Stimulated activated CD4-positive, alpha-beta T cell treated with anti-CD3 and anti-CD28 coated beads, Interleukin-2, amount 100 ng/mL, for 24 hours (primary cell): ENCODE data around the gene MET.
"Not testable (repeated sequence)": the region's sequence is repeated elsewhere in the genome, so short reads cannot be mapped to it uniquely, and the experiment has no call there.

Experiments used
- DNase-seq, 2 donors: peaks; one replicate each; pipeline ENCODE4 v3.0.0-alpha.2; 2020

MET gene

DNA sequence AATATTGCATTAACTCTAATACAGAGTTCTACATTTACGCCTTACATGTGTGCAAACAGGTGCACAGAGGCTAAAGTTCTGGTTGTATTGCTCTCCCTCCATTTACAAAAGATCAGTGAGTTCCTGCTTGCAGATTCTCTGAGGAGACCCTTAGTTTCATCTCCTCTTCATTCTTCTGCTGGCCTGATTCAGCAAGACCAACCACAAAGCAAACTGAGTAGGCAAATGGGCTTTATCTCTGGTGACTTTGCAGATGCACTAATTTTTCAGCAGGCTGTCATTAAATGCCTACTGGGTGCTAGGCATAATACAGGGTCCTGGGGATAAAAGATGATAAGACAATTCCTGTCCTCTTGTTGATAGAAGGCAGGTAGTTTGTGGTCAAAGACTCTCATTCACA, 56.4 kb downstream of the MET start:
- no peak for DNase-seq

DNA sequence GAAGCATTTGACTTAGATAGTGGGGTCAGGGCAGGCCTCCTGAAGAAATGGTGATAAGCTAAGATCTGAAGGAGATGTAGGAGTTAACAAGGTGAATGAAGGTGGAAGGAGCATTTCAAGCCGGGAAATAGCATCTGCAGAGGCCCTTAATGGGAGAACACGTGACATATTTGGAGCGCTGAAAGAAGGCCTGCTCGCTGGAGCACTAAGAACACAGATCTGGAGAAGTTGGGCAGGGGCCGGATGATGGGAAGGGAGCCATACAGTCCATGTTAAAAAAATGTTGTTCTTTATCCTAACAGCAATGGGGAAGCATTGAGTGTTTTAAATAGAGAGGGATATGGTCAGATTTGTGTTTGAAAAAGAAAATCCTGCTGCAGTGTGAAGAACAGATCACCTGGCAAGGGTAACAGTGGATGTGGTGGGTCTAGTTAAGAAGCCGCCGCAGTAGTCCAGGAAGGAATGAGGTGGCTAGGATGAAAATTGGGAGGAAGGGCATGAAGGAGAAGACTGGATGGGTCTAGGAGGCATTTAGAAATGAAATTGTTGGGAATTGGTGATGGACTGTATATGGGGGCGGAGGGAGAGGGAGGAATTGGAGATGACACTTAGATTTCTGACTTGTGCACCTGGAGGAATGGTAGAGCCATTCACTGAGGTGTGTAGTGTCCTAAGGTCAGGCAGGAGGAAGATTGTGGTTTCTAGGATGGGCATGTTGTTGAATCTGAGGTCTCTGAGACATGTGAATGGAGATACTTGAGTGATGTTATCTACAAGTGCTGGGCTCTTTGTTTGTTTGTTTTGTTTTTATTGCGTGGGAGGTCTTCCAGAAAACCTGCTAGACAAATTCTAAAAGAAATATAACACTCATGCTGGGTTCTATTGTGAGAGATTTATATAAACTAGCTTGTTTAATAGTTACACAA, 58.4 kb downstream of the MET start:
- DNase-seq: no peak

DNA sequence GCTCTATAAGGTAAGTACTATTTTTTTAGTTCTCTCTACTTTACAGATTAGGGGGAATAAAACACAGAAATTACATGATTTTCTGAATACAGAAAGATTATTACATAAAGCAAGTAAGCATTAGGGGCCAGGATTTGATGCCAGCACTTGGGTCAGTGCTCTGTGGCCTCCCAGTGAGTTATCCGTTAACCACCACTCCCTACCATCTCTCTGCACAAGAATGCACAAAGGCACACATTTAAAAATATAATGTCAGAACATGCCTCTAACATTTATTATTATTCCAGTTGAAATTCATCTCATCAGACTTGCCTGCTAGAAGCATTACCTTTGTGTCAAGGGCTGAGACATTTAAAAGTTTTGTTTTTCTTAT, 59.0 kb downstream of the MET start:
- DNase-seq: no peak

DNA sequence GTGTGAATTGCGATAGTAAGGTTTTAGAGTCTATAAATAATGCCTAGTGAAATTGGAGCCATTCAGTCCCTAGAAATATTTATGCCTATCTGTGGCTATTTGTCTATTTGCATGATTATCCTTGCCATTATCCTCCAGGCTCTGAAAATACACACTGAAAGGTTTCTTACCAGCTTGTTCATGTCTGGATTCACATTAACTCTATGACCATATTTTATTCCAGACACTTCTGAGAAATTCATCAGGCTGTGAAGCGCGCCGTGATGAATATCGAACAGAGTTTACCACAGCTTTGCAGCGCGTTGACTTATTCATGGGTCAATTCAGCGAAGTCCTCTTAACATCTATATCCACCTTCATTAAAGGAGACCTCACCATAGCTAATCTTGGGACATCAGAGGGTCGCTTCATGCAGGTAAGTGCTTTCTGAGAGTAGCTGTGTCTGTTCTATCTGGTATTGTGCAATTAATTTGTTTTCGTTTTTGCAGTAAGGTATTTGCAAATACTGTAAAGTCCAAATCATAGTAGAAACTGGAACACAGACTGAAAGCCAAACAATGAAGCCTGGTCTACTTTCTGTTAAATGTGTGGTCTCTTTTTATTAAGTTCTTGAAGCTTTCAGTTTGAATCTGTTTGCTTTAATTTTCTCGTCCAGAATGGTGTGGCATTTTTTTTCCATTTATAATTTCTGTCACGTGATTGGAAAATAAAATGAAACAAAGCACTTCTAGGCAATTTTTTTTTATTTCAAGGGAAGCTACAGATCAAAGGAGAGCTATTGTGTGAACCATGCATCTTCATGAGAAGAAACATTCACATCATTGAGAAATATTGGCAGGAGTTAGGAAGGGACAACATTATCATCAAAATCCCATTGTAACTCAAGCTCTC, 59.7 kb downstream of the MET start:
- DNase-seq: no peak

DNA sequence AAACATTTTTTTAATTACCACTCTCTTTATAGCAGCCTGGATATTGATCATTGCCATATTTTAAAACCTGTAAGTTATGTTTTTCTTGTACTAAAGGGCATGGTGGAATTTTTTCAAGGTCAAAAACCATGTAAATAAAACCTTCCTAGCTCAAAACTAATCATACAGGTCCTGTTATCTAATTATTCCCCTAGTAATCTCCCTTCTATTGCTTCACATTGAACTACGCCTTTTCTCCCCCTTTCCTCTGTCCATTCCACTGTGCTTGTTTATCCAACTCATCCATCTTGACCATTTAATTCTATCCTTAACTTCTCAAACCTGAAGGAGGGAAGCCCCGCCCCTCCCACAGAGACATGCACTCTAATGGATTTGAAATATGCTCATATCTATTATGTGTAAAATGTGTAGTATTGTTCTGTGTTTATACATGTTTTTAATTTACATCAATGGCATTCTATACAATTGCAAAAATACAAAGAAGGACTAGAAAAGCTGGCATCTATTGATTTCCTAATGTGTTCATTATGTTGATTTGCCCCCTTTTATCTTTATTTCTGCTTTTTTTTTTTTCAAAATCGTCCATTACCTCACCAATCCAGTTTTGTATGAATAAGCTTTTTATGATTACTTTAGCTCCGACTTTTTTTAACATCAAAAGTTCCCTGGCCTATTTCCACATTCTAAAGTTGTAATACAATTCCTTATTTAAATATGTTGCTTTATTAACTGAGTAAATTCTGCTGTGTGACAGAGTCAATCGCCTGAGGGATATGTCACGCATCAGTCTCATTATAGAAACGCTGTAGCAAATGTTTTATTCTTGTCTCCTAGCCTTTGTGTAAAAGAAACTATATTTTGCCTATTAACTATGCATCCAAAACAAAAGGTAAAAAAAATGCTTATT, 61.0 kb downstream of the MET start:
- DNase-seq: no peak

DNA sequence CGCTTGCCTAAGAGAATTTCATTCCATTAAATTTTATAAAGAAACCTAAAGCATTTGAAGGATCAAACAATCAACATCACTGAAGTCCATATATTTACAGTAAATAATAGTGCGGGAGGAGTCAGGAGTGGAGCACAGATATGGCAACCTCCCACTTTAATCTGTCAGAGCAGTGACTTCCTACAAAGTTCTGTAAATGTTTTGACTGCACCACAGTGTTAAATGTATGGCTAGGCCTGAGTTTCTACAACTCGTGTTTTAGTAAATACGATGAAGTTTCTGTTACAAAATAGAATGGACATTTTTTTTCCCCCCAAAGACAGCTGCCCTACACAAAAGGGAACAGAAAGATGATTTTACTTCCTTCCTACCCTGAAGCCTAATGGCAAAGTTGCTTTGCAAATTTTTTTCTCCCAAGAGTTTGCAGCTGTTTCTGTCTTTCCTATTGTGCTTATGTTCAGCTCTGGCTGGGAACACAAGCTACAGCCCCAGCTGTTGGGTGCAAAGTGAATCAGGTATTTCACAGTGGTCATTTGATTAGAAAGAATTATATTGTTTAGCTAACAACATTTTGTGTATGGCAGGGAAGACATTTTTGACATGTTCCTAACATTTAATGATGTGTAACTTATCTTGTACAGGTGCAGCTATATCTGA, 62.1 kb downstream of the MET start:
- no peak for DNase-seq

DNA sequence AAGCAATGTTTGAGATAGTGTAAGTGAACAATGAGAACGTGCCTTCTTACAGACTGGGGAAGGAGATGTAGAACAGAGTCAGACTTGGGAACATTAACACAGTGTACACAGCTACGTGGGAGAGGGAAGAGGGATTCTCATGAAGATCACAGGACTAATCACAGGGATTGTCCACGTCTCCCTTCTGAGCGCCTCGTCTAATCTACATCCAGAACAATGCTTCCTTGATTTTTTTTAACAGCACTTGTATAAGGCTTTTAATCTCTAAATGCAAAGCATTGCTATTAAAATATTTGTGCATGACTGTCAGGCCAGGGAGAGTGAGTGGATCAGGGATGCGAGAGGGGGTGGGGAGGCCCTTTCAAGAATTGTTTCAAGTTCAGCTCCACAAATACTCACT, 62.7 kb downstream of the MET start:
- DNase-seq: no peak

DNA sequence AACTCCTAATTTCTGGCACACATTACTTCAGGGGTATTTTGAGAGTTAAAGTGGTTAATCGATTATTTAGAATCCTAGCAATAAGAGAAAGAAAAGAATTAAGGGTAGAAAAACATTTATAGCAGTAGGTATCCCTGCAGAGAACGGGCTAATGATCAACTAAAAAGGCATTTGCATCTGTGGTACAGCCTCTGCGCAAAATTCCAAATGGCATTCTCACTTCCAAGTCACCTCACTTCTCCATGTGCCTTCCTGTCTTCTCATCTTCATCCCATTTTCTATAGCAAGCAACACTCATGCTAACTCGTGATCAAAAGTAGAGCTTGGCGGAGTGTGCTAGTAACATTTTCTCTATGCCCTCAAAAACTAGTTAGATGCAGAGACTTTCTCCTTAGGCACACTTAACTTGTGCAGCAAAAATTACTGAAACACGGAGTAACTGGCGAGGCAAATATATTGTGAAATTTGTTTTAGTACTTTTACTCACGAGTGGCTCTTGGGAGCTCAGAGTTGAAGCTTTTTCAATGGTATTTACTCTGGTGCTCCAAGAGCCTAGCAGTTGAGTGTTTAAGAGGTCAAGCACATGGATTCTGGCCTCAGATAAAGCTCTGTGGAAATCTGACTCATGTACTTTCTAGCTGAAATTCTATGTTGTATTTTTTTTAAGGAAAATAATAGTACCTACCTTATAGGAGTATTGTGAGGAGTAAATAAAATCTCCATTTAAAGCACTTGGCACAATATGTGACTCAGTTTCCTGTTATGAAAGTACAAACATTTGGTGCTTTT, 65.1 kb downstream of the MET start:
- no peak for DNase-seq

DNA sequence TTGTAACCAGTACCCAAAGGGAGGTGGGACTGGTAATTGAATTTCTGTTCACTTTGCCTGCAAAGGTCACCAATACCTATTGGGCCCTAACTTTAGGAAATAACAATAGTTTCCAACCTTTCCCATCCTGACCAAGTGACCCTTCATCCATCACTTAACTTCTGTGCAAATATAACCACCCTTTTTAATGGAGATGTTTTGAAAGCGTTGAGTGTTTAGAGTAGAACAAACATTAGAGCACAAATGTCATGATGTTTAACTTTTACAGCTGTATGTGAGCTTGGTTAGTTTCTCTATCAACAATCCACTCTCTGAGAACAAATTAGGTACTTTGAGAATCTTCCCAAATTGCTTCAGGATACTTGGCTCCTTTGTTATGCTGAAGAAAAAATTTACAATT, 66.4 kb downstream of the MET start:
- DNase-seq: no peak

DNA sequence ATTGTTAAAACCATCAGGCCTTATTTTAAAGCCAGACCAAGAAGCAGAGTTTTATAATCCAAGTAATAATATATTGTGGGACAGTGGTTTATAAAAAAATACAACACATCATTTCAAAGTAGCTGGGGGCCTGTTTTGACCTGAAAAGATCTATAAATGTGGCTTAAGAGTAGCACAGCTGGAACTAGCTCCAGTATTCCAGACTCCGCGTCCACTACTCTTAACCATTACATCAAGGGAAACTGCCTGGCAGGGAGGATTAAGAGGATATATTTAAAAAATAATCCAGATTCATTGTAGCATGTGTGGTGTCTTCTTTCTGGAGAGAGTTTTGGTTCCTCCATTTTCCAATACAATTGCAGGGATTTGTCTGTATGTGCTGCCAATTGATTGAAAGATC, 67.3 kb downstream of the MET start:
- no peak for DNase-seq

DNA sequence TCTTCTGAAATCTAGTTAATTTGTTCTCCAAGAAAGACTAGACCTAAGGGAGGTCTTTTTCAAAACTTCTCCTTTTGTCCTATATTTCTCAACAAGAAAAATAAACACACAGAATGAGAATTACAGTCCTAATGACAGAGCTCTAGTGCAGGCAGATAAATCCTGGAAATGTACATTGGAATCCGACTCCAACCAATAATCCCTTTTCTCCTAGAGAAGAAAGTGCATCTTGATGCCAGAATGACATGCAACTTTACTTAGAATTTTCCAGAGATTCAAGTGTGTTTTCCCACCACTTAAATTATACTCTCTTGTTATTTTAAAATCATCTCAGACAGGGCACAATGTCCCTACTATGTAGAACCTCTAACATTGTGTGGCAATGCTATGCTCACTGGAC, 68.2 kb downstream of the MET start:
- DNase-seq: no peak

DNA sequence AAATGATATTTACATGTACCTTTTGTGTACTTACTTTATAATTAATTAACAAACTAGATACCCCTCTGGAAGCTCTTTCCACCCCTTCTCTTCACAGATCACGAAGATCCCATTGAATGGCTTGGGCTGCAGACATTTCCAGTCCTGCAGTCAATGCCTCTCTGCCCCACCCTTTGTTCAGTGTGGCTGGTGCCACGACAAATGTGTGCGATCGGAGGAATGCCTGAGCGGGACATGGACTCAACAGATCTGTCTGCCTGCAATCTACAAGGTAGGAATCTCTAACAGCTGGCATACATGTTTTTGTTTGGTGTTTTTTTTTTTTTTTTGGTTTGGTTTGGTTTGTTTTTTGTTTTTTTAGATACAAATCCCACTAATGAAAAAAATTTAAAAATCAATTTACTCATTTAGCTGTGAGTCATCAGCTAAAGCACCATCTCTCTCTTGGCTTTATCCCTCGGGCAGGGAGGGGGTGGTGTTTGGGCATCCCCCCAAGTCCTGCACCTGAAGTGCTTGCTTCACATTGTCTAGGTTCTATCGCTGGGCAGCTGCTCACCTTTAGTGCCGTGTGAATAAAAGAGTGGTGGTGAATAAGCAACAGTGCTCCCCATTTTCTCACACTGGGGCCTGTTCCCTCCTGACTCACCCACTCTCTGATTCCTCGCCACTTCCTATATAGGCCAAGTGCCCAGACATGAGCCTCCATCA, 68.9 kb downstream of the MET start:
- no peak for DNase-seq

DNA sequence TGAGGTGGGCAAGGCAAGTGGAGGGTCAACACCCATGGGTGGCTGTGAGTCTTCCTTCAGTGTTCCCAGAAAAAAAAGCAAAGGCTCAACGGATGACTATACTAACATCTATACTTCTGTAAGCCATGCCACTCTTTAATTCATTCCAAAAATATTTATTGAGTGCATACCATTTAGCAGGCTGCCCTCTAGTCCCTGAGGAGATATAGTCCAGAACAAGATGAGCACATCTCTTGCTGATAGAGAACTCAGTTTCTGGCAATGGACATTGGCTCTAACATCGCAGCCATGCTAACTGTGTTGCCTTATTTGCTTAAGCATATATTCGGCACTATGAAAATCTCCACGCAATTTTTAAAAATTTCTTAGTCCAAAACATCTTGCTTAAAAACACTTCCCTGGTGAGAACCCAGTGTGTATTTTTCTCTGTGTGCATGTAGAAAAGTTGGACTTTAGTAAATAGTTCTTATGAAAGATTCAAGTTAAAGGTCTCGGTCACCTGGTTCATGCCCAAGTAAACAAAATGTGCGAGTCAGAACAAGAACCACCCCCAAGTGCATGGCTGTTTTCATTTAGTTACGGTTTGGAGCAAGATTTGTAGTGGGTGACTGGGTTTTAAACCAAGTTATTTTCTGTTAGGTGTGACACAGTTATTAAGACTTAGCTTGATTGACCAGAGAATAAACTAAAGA, 69.8 kb downstream of the MET start:
- no peak for DNase-seq

DNA sequence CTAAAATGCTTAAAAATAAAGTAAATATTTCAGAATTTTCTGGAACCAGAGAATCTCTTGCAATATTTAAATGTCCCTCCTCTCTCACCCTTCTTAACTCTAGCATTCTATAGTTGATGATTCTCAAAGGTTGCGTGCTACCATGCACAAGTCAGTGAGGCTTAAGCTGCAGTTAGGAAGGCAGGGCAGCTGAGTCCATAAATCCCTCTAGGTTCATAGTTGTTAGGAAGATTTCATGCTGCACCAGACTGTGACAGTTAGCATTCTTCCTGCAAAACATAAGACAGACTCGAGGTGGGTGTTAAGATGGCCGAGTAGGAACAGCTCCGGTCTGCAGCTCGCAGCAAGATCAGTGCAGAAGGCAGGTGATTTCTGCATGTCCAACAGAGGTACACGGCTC, 70.6 kb downstream of the MET start:
- no peak for DNase-seq

DNA sequence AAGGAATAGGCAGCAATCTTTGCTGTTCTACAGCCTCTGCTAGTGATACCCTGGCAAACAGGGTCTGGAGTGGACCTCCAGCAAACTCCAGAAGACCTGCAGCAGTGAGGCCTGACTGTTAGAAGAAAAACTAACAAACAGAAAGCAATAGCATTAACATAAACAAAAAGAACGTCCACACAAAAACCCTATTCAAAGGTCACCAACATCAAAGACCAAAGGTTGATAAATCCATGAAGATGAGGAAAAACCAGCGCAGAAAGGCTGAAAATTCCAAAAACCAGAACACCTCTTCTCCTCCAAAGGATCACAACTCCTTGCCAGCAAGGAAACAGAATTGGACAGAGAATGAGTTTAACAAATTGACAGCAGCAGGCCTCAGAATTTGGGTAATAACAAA, 71.8 kb downstream of the MET start:
- not testable (repeated sequence) for DNase-seq

DNA sequence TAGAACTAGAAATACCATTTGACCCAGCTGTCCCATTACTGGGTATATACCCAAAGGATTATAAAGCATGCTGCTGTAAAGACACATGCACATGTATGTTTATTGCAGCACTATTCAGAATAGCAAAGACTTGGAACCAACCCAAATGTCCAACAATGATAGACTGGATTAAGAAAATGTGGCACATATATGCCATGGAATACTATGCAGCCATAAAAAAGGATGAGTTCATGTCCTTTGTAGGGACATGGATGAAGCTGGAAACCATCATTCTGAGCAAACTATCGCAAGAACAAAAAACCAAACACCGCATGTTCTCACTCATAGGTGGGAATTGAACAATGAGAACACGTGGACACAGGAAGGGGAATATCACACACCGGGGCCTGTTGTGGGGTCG, 74.4 kb downstream of the MET start:
- not testable (repeated sequence) for DNase-seq

DNA sequence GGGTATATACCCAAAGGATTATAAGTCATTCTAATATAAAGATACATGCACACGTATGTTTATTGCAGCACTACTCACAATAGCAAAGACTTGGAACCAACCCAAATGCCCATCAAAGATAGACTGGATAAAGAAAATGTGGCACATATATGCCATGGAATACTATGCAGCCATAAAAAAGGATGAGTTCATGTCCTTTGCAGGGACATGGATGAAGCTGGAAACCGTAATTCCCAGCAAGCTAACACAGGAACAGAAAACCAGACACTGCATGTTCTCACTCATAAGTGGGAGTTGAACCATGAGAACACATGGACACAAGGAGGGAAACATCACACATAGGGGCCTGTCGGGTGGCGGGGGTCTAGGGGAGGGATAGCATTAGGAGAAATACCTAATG, 79.1 kb downstream of the MET start:
- not testable (repeated sequence) for DNase-seq

DNA sequence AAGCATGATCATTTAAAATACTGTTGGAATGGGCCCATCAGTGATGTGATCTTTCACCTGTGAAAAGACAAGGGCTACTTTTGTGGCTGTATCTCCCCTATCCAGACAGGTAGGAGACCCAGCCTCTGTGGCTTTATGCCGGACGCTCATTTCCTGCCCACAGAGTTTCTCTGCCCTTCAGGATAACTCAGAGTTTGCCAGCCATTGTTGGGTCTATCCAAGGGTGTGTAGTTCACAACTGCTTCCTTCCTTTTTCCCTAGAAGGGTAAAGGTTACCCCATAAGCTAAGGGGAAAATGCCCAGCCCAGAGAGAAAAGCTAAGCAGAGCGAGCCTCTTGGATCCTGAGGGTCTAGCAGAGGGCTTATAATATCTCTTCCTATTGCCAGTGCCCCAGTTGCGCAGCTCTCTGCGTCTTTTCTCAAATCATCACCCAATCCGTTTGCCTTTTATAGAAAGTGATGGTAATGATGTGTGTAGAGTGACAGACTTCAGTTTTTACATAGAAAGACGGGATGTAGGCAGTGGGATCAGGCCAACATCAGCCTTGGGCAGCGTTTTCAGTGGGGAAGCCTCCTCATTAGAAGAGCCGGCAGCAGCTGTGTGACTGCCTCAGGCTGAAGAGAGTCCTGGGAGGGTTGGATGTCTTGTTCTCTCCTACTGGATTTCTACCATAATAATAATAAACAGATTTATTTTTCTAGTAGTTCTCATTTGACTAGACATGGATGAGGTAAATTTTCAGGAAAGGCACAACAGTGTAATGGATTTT, 80.5 kb downstream of the MET start:
- no peak for DNase-seq

DNA sequence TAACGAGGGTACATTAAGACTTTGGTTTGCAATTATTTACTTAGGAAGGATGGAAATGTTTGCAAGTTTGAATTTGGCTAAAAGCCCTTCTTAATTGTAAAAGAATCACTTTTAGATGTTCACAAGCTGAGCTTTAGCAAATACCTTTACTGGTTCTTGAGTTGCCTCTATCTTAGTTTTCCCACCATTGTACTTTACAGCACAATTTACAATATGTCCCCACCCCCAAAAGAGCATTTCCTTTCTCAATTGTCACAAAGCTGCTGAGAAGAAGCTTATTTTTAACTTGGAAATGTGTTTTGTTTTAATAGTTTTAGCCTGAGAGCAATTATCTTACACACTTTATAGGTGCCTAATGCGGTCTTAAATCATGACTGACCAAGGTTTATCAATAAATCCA, 81.1 kb downstream of the MET start:
- DNase-seq: no peak
